Adrenal gland (tissue), 12 donors: ENCODE results near the gene COL19A1. TPM values are rescaled to one million over a fixed set of nuclear protein-coding genes. Genes with fewer than 3 reads are reported as not detected.

Source experiments
- DNase-seq, 7 donors: peaks; one replicate each; pipeline ENCODE4 v3.0.0-alpha.2; 2019 to 2020
- H3K27ac ChIP-seq, 5 donors: fragments of 200-600 bp; sonication (generic) in 4 of 5; 1 replicate in 3 of 5; 2 replicates in 2 of 5; pipeline versions ENCODE4 v1.5.1 to v1.8.0; 2016 to 2020; ENCODE audit warnings: mild to moderate bottlenecking in 1 of 5
- H3K27me3 ChIP-seq: fragments of 200-600 bp; 2 replicates; pipeline ENCODE4 v1.8.0; 2021
- H3K36me3 ChIP-seq, 2 donors: fragments of 200-600 bp; replicated peaks in 1 of 2; 1 replicate in 1 of 2; 2 replicates in 1 of 2; pipeline versions ENCODE4 v1.5.1 to v1.8.0; 2018 to 2022
- H3K4me1 ChIP-seq, 2 donors: fragments of 200-600 bp; replicated peaks in 1 of 2; 1 replicate in 1 of 2; 2 replicates in 1 of 2; pipeline versions ENCODE4 v1.5.1 to v1.8.0; 2018 to 2021
- H3K4me3 ChIP-seq, 4 donors: fragments of 200-600 bp; sonication (generic) in 3 of 4; one replicate each; pipeline ENCODE4 v1.5.1; 2016 to 2018
- H3K9me3 ChIP-seq, 3 donors: fragments of 200-600 bp; sonication (generic) in 1 of 3; replicated peaks in 1 of 3; 1 replicate in 2 of 3; 2 replicates in 1 of 3; pipeline versions ENCODE4 v1.5.1 to v1.8.0; 2016 to 2021
- POLR2A ChIP-seq, 2 donors: fragments of 450-650 bp; IDR thresholded peaks; one replicate each; pipeline ENCODE4 v1.6.1; 2017; ENCODE audit warnings: antibody characterized with exemption in 2 of 2, mild to moderate bottlenecking in 2 of 2, moderate library complexity in 1 of 2
- WGBS, 4 donors: extraction: QIAGEN DNeasy Blood & Tissue Kit in 2 of 4; methylation state at CpG; one replicate each; pipeline versions ENCODE4 v1.1.5 to v1.1.7; 2013 to 2017; 5-methylcytosine and 5-hydroxymethylcytosine counted together
- intact Hi-C, 2 donors: fragments of 100-400 bp; cut with DNase I; formaldehyde crosslinking; loops; one replicate each; pipeline versions ENCODE4 v1.14.1 to v1.15.0; 2022 to 2023
- polyA plus RNA-seq, 3 donors: library from polyadenylated mRNA; stranded (reverse); fragments of 200-250 nt in 2 of 3; fragments of 350-450 nt in 1 of 3; fragmentation: Illumina TruSeq in 1 of 3; extraction: RNeasy Lipid Tissue Mini Kit (QIAGEN cat#74804) in 1 of 3; gene quantifications; one replicate each; pipeline ENCODE4 v1.2.3, GENCODE V29; 2013 to 2014
- total RNA-seq, 9 donors: library from RNA; depleted of rRNA in 4 of 9; stranded (reverse); fragments of >200 nt in 4 of 9; fragments of 120-200 nt in 1 of 9; fragmentation: NEBNext Ultra II Directional in 1 of 9; extraction: Animal tissue kit (Norgen Biotek cat#: 25700) in 1 of 9; gene quantifications; one replicate each; pipeline versions ENCODE4 v1.1.0 to v1.2.4, GENCODE V29; 2013 to 2023
- TF ChIP-seq, protein P1 (sequence below), 6 experiments: fragments of 450-650 bp in 4 of 6; fragments of 200-600 bp in 2 of 6; sonication (generic) in 1 of 6; IDR thresholded peaks; 1 replicate in 5 of 6; 2 replicates in 1 of 6; pipeline versions ENCODE4 v1.5.1 to v1.8.0; 2016 to 2021; ENCODE audit warnings: antibody characterized with exemption in 6 of 6, mild to moderate bottlenecking in 2 of 6, moderate library complexity in 1 of 6
- donor health status: healthy with polysubstance abuse.
- donor health status: Bipolar disorder and iron deficiency.
- donor health status: DM: yes; HTN: yes; CAD: no.
- donor health status: DM: no; HTN: no; CAD: no.
- donor health status: DM: no; HTN: no; CAD: no.
- donor health status: DM: yes; HTN: yes; CAD: no.

Gene COL19A1
- total and polyA plus RNA-seq, 12 donors: under 0.01 to 0.32 (median 0.11) TPM; not detected in 5

DNA sequence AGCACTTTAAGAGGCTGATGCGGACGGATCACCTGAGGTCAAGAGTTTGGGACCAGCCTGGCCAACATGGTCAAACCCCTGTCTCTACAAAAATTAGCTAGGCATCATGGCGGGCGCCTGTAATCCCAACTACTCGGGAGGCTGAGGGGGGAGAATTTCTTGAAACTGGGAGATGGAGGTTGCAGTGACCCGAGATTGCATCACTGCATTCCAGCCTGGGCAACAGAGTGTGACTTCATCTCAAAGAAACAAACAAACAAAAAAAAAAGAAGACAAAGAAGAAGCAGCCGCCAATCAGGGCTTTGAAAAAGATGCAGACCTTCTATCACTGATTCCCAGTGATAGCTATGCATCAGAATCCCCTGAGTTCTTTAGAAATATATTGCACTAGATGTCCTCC is 379.8 kb downstream of the COL19A1 start:
- Histone ChIP-seq H3K9me3 (no peaks in the 10 kb centered on the region), H3K4me1 (no peaks in the 10 kb centered on the region), H3K4me3 (no peak overlapping the region), H3K27ac (no peak overlapping the region), H3K27me3 (no peaks in the 10 kb centered on the region), H3K36me3 (no peaks in the 10 kb centered on the region)
- no peak for DNase-seq
- TF ChIP-seq, protein P1, sequence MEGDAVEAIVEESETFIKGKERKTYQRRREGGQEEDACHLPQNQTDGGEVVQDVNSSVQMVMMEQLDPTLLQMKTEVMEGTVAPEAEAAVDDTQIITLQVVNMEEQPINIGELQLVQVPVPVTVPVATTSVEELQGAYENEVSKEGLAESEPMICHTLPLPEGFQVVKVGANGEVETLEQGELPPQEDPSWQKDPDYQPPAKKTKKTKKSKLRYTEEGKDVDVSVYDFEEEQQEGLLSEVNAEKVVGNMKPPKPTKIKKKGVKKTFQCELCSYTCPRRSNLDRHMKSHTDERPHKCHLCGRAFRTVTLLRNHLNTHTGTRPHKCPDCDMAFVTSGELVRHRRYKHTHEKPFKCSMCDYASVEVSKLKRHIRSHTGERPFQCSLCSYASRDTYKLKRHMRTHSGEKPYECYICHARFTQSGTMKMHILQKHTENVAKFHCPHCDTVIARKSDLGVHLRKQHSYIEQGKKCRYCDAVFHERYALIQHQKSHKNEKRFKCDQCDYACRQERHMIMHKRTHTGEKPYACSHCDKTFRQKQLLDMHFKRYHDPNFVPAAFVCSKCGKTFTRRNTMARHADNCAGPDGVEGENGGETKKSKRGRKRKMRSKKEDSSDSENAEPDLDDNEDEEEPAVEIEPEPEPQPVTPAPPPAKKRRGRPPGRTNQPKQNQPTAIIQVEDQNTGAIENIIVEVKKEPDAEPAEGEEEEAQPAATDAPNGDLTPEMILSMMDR (IDR thresholded peaks at IDR 0.05): no peak
- no peak for TF ChIP-seq POLR2A (IDR thresholded peaks at IDR 0.05)
- intact Hi-C loops: no loop called here
- 87 to 94% (median 89%) methylated on average over 7 of the region's 7 CpGs for WGBS, 4 donors

DNA sequence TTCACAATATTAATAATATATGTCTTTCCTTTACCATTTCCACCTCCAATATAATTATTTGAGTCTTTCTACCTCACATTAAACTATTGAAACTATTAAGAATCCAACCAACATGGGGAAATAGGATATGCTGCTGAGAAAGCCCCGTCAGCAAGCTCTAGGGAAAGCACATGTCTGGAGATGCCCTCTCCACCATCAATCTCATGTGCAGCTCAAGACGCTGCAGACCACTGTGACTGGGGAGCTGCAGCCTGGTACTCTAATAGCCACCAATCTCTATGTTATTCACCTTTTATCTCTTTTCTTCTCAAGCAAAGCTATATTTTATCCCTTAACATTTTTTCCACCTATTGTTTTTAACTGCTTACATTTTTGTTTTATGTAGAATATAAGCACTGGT is 386.2 kb downstream of the COL19A1 start:
- H3K4me1 ChIP-seq: no peaks in the 10 kb centered on the region
- H3K27me3 ChIP-seq: no peaks in the 10 kb centered on the region
- H3K27ac ChIP-seq: no peak overlapping the region
- WGBS, 4 donors: 61 to 86% (median 71%) methylated on average over 2 of the region's 2 CpGs
- DNase-seq: no peak
- H3K36me3 ChIP-seq: no peaks in the 10 kb centered on the region
- intact Hi-C loops: no loop called here
- no peak overlapping the region for H3K4me3 ChIP-seq
- no peaks in the 10 kb centered on the region for H3K9me3 ChIP-seq
- TF ChIP-seq POLR2A (IDR thresholded peaks at IDR 0.05): no peak
- TF ChIP-seq, protein P1 (IDR thresholded peaks at IDR 0.05): no peak

DNA sequence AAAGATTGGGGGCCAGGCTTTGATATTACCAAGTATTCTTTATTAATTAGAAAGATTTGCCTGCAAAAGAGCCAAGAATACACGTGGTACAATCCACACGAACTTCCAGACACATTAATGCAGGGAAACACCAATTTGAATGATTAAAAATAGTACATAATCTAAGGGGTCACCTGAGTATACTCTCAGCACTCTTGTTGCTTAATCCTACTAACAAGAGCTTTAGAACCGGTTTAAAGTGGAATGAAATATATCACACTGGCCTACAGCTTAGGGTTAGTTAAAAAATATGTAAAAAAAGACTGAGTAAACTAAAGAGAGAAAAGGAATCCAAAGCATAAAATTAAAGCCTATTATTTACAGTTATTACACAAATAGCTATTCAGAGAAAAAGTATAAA is 387.6 kb downstream of the COL19A1 start:
- Histone ChIP-seq H3K9me3 (no peaks in the 10 kb centered on the region), H3K27ac (no peak overlapping the region), H3K27me3 (no peaks in the 10 kb centered on the region), H3K4me3 (no peak overlapping the region), H3K36me3 (no peaks in the 10 kb centered on the region), H3K4me1 (no peaks in the 10 kb centered on the region)
- WGBS, 4 donors: 58 to 69% (median 61%) methylated on average over 3 of the region's 3 CpGs
- TF ChIP-seq, protein P1 (IDR thresholded peaks at IDR 0.05): no peak
- TF ChIP-seq POLR2A (IDR thresholded peaks at IDR 0.05): no peak
- DNase-seq: no peak
- intact Hi-C loops: no loop called here

DNA sequence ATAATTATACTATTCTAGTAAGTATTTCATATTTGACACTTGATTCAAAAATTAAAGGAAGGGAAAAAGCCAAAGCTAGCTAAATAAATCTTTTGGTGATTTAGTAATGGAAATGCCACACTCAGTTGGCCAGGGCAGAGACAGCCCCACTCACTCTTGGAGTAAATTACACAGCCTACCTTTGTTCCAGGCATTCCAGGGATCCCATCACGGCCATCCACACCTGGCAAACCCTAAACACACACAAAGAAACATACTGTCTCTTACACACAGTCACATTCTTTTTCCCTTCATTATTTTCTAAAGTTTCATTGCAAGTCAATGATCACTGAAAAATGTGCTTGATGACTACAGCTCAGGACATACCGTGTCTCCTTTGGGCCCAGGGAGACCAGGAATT is 388.4 kb downstream of the COL19A1 start:
- Histone ChIP-seq H3K36me3 (no peaks in the 10 kb centered on the region), H3K27ac (no peak overlapping the region), H3K4me1 (no peaks in the 10 kb centered on the region), H3K4me3 (no peak overlapping the region), H3K27me3 (no peaks in the 10 kb centered on the region), H3K9me3 (no peaks in the 10 kb centered on the region)
- intact Hi-C loops: no loop called here
- no peak for DNase-seq
- WGBS, 4 donors: 68 to 88% (median 76%) methylated on average over 2 of the region's 2 CpGs
- no peak for TF ChIP-seq POLR2A (IDR thresholded peaks at IDR 0.05)
- TF ChIP-seq, protein P1 (IDR thresholded peaks at IDR 0.05): no peak
